HG02798 (cell line): ENCODE measurements around the gene IL19.
"Not testable (repeated sequence)": the region's sequence is repeated elsewhere in the genome, so short reads cannot be mapped to it uniquely, and the experiment has no call there.

Experiments used
- ATAC-seq: cut with Tn5 transposase; IDR thresholded peaks from one replicate; pipeline ENCODE4 v1.9.1; 2021; ENCODE audit warnings: mild to moderate bottlenecking; ENCODE audit not compliant: unreplicated experiment, poor library complexity

Gene IL19

GRCh38 chr1:206772243-206772937 lies 1.8 kb downstream of the IL19 start, which contains the start of gene IL10:
Gene IL10, minus strand, starts transcription at chr1:206772494. Its CDS starts 59 bp downstream, at chr1:206772435.
- ATAC-seq: no peak

- no peak for ATAC-seq
Measured at GRCh38 chr1:206774093-206774492, 3.5 kb downstream of the IL19 start.

GRCh38 chr1:206776229-206776628 lies 5.7 kb downstream of the IL19 start:
- ATAC-seq: no peak

- ATAC-seq: no peak
Measured at GRCh38 chr1:206778031-206778430, 7.5 kb downstream of the IL19 start.

- ATAC-seq: not testable (repeated sequence)
Measured at GRCh38 chr1:206778911-206779310, 8.3 kb downstream of the IL19 start.

- ATAC-seq: no peak
Measured at GRCh38 chr1:206779638-206780037, 9.1 kb downstream of the IL19 start.

GRCh38 chr1:206782448-206782847 lies 11.9 kb downstream of the IL19 start:
- peak; percentile 69 for ATAC-seq

GRCh38 chr1:206783506-206783905 lies 12.9 kb downstream of the IL19 start:
- no peak for ATAC-seq

- ATAC-seq: peak; percentile 68
Measured at GRCh38 chr1:206784471-206784903, 13.9 kb downstream of the IL19 start.

- no peak for ATAC-seq
Measured at GRCh38 chr1:206785182-206785765, 14.7 kb downstream of the IL19 start.

GRCh38 chr1:206786212-206786886 lies 15.8 kb downstream of the IL19 start:
- no peak for ATAC-seq

- ATAC-seq: no peak
Measured at GRCh38 chr1:206787891-206788290, 17.3 kb downstream of the IL19 start.

- no peak for ATAC-seq
Measured at GRCh38 chr1:206788487-206789050, 18.0 kb downstream of the IL19 start.

- ATAC-seq: peak; percentile 26
Measured at GRCh38 chr1:206790502-206791250, 20.1 kb downstream of the IL19 start.

GRCh38 chr1:206792939-206793607 lies 22.5 kb downstream of the IL19 start:
- peak; percentile 58 for ATAC-seq

- ATAC-seq: no peak
Measured at GRCh38 chr1:206793620-206794019, 23.0 kb downstream of the IL19 start.

- ATAC-seq: no peak
Measured at GRCh38 chr1:206794294-206794908, 23.8 kb downstream of the IL19 start.

GRCh38 chr1:206796116-206796515 lies 25.5 kb downstream of the IL19 start:
- ATAC-seq: no peak

GRCh38 chr1:206796981-206797402 lies 26.4 kb downstream of the IL19 start:
- ATAC-seq: no peak
